Heart right ventricle (tissue), 16 donors: Measurements from ENCODE around the gene PCGF2. TPM values are rescaled to one million over a fixed set of nuclear protein-coding genes. Genes with fewer than 3 reads are reported as not detected.

Experiments
- ATAC-seq, 8 donors: fragments of 200-7000 bp; cut with Tn5 transposase; one replicate each; pipeline ENCODE4 v1.9.1; 2020; ENCODE audit warnings: mild to moderate bottlenecking in 8 of 8, moderate library complexity in 8 of 8, moderate number of reproducible peaks in 1 of 8
- DNase-seq, 2 donors: peaks; one replicate each; pipeline ENCODE4 v3.0.0-alpha.2; 2020
- H3K27ac ChIP-seq, 10 donors: fragments of 200-600 bp; sonication (generic) in 2 of 10; one replicate each; pipeline versions ENCODE4 v1.5.0 to v1.8.0; 2020 to 2022; ENCODE audit warnings: mild to moderate bottlenecking in 3 of 10
- H3K27me3 ChIP-seq, 7 donors: fragments of 200-600 bp; one replicate each; pipeline ENCODE4 v1.8.0; 2021 to 2022; ENCODE audit warnings: mild to moderate bottlenecking in 2 of 7
- H3K36me3 ChIP-seq, 9 donors: fragments of 200-600 bp; sonication (generic) in 1 of 9; one replicate each; pipeline versions ENCODE4 v1.5.0 to v1.8.0; 2020 to 2022; ENCODE audit warnings: mild to moderate bottlenecking in 2 of 9
- H3K4me1 ChIP-seq, 9 donors: fragments of 200-600 bp; sonication (generic) in 1 of 9; one replicate each; pipeline versions ENCODE4 v1.5.0 to v1.8.0; 2020 to 2022; ENCODE audit warnings: mild to moderate bottlenecking in 4 of 9
- H3K4me3 ChIP-seq, 10 donors: fragments of 200-600 bp; sonication (generic) in 2 of 10; one replicate each; pipeline versions ENCODE4 v1.5.0 to v1.8.0; 2020 to 2022; ENCODE audit warnings: mild to moderate bottlenecking in 7 of 10, moderate library complexity in 2 of 10
- H3K9me3 ChIP-seq, 11 donors: fragments of 200-600 bp in 10 of 11; sonication (generic) in 2 of 11; one replicate each; pipeline versions ENCODE4 v1.5.0 to v1.8.0; 2013 to 2022; ENCODE audit warnings: mild to moderate bottlenecking in 2 of 11, control low read depth in 1 of 11, moderate library complexity in 1 of 11
- CTCF ChIP-seq, 9 donors: fragments of 200-600 bp; sonication (generic) in 2 of 9; IDR thresholded peaks; one replicate each; pipeline versions ENCODE4 v1.5.0 to v1.8.0; 2021 to 2022; ENCODE audit warnings: antibody characterized with exemption in 9 of 9, mild to moderate bottlenecking in 5 of 9, moderate library complexity in 1 of 9
- WGBS, 2 donors: extraction: QIAGEN DNeasy Blood & Tissue Kit; methylation state at CpG; one replicate each; pipeline ENCODE4 v1.1.7; 2013; ENCODE audit warnings: inconsistent platforms in 1 of 2; 5-methylcytosine and 5-hydroxymethylcytosine counted together
- intact Hi-C, 10 donors: fragments of 100-400 bp; cut with DNase I; formaldehyde crosslinking; loops; one replicate each; pipeline versions ENCODE4 v1.11.1 to v1.14.2; 2022
- polyA plus RNA-seq, 2 donors: library from polyadenylated mRNA; stranded (reverse); fragments of 200-250 nt; gene quantifications; one replicate each; pipeline ENCODE4 v1.2.3, GENCODE V29; 2013
- total RNA-seq, 10 donors: library from RNA; stranded (reverse); fragmentation: NEBNext Ultra II Directional in 3 of 10; extraction: Animal tissue kit (Norgen Biotek cat#: 25700) in 3 of 10; gene quantifications; one replicate each; pipeline versions ENCODE4 v1.2.1 to v1.2.4, GENCODE V29; 2021 to 2023
- donor health status: Arrhythmogenic right ventricular cardiomyopathy.
- donor health status: ischemic (EF 13 %, LVEDD 7.1; RV severe dilation, severe dysfunction).
- donor health status: healthy with polysubstance abuse.
- donor health status: DM: no; HTN: yes; CAD: no.
- donor health status: DM: no; HTN: no; CAD: no.
- donor health status: ischemic (EF 25% LVEDD 6.9; RV normal size, moderate dysfunction).
- donor health status: ischemic (EF 25% LVEDD 5.7; RV mildly dilated, moderate dysfunction).
- donor health status: healthy.
- donor health status: DM: yes; HTN: yes; CAD: no.
- donor health status: Ischemic cardiomyopathy.
- donor health status: ischemic (EF 35%, LVEDD 5.7; RV mildly dilated, moderate dysfunction).
- donor health status: nonischemic (EF 11% LVEDD 7.7; RV severe dilation, severe dysfunction).
- donor health status: DM: yes; HTN: yes; CAD: no.
- donor health status: PGD.
- donor health status: ischemic (EF 29% LVEDD 5.4; RV normal size, mild dysfunction).
- donor health status: nonischemic (EF 23%, LVEDD 6.1; RV moderate dilation, normal function).

Gene PCGF2
- total and polyA plus RNA-seq, 12 donors: 15.8 to 51.6 (median 23.7) TPM

GRCh38 chr17:38725066-38725465 lies 23.1 kb downstream of the PCGF2 start:
- no peak for TF ChIP-seq CTCF (IDR thresholded peaks at IDR 0.05)

GRCh38 chr17:38724337-38724988 lies 23.7 kb downstream of the PCGF2 start:
- peaks cover 0 to 70% (median 33%) of the 10 kb centered on the region in 9 donors for H3K36me3 ChIP-seq

More at GRCh38 chr17:38725066-38725465, 23.1 kb downstream of the PCGF2 start:
- no peak for ATAC-seq
- Histone ChIP-seq H3K4me1 (peaks cover 0 to 44% (median 25%) of the 10 kb centered on the region in 9 donors), H3K27me3 (no peaks in the 10 kb centered on the region), H3K4me3 (no peak overlapping the region), H3K36me3 (peaks cover 0 to 64% (median 28%) of the 10 kb centered on the region in 9 donors), H3K27ac (peak overlapping the region in 1 of 10 donors; percentile 3), H3K9me3 (no peaks in the 10 kb centered on the region)
- WGBS, 2 donors: 68 to 72% methylated on average over 10 of the region's 10 CpGs
- intact Hi-C loops: loop anchor here in 1 of 10 donors (2.0 kb wide), 1 partner anchor 14 kb away; no protein-coding TSS in a partner anchor
- DNase-seq: no peak

GRCh38 chr17:38721802-38722201 lies 26.3 kb downstream of the PCGF2 start:
- no peak for ATAC-seq
- WGBS, 2 donors: 92 to 95% methylated on average over 9 to 16 of the region's 16 CpGs
- H3K4me3 ChIP-seq: no peak overlapping the region

More at GRCh38 chr17:38724337-38724988, 23.7 kb downstream of the PCGF2 start:
- no peak for TF ChIP-seq CTCF (IDR thresholded peaks at IDR 0.05)
- H3K4me1 ChIP-seq: peaks cover 0 to 40% (median 22%) of the 10 kb centered on the region in 9 donors
- H3K9me3 ChIP-seq: no peaks in the 10 kb centered on the region
- DNase-seq (peak in 1 of 2 donors; percentile 73), ATAC-seq (peak; percentile 26 to 72 (median 49))
- H3K4me3 ChIP-seq: no peak overlapping the region
- peak overlapping the region in 1 of 10 donors; percentile 3 for H3K27ac ChIP-seq
- intact Hi-C loops: loop anchor here in 1 of 10 donors (2.0 kb wide), 1 partner anchor 14 kb away; no protein-coding TSS in a partner anchor
- no peaks in the 10 kb centered on the region for H3K27me3 ChIP-seq
- WGBS, 2 donors: 48 to 58% methylated on average over 16 of the region's 16 CpGs

GRCh38 chr17:38720941-38721340 lies 27.2 kb downstream of the PCGF2 start:
- no peak overlapping the region for H3K4me3 ChIP-seq
- WGBS, 2 donors: 86% methylated on average over 6 of the region's 6 CpGs
- no peak overlapping the region for H3K27ac ChIP-seq
- H3K36me3 ChIP-seq: peaks cover 4 to 95% (median 61%) of the 10 kb centered on the region in 9 donors
- H3K27me3 ChIP-seq: no peaks in the 10 kb centered on the region
- DNase-seq (no peak), ATAC-seq (no peak)
- H3K9me3 ChIP-seq: no peaks in the 10 kb centered on the region
- peaks cover 0 to 27% (median 16%) of the 10 kb centered on the region in 9 donors for H3K4me1 ChIP-seq
- intact Hi-C loops: no loop called here
- TF ChIP-seq CTCF (IDR thresholded peaks at IDR 0.05): no peak

More at GRCh38 chr17:38721802-38722201, 26.3 kb downstream of the PCGF2 start:
- no peak for TF ChIP-seq CTCF (IDR thresholded peaks at IDR 0.05)
- H3K27me3 ChIP-seq: no peaks in the 10 kb centered on the region
- H3K9me3 ChIP-seq: no peaks in the 10 kb centered on the region
- H3K36me3 ChIP-seq: peaks cover 0 to 89% (median 52%) of the 10 kb centered on the region in 9 donors
- intact Hi-C loops: no loop called here
- peak overlapping the region in 1 of 10 donors; percentile 16 for H3K27ac ChIP-seq
- H3K4me1 ChIP-seq: peaks cover 0 to 27% (median 16%) of the 10 kb centered on the region in 9 donors
- no peak for DNase-seq
